ENCODE results near the gene PKNOX2.

- no peak for TF ChIP-seq POLR2AphosphoS5 (IDR thresholded peaks at IDR 0.05; ENCODE audit: low read depth)
- no peak for TF ChIP-seq CTCF (IDR thresholded peaks at IDR 0.05; ENCODE audit: insufficient read depth, low read length)
- TF ChIP-seq, protein P1, sequence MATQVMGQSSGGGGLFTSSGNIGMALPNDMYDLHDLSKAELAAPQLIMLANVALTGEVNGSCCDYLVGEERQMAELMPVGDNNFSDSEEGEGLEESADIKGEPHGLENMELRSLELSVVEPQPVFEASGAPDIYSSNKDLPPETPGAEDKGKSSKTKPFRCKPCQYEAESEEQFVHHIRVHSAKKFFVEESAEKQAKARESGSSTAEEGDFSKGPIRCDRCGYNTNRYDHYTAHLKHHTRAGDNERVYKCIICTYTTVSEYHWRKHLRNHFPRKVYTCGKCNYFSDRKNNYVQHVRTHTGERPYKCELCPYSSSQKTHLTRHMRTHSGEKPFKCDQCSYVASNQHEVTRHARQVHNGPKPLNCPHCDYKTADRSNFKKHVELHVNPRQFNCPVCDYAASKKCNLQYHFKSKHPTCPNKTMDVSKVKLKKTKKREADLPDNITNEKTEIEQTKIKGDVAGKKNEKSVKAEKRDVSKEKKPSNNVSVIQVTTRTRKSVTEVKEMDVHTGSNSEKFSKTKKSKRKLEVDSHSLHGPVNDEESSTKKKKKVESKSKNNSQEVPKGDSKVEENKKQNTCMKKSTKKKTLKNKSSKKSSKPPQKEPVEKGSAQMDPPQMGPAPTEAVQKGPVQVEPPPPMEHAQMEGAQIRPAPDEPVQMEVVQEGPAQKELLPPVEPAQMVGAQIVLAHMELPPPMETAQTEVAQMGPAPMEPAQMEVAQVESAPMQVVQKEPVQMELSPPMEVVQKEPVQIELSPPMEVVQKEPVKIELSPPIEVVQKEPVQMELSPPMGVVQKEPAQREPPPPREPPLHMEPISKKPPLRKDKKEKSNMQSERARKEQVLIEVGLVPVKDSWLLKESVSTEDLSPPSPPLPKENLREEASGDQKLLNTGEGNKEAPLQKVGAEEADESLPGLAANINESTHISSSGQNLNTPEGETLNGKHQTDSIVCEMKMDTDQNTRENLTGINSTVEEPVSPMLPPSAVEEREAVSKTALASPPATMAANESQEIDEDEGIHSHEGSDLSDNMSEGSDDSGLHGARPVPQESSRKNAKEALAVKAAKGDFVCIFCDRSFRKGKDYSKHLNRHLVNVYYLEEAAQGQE (IDR thresholded peaks at IDR 0.05; ENCODE audit: insufficient replicate concordance, low read depth) = no peak
- TF ChIP-seq GABPA (IDR thresholded peaks at IDR 0.05; ENCODE audit: low read depth) = no peak
- TF ChIP-seq SPI1 (IDR thresholded peaks at IDR 0.05; ENCODE audit: borderline replicate concordance, low read depth) = no peak
Measured at GRCh38 chr11:125346565-125347260, 182.2 kb downstream of the PKNOX2 start.
